Panc1 (cell line): ENCODE results near the gene RNF220. TPM values are rescaled to one million over a fixed set of nuclear protein-coding genes. Genes with fewer than 3 reads are reported as not detected.

Experiments used
- ATAC-seq: fragments of 200-7000 bp; cut with Tn5 transposase; 2 replicates; pipeline ENCODE4 v1.9.1; 2020; ENCODE audit warnings: mild to moderate bottlenecking, moderate library complexity
- BruUV-seq: library from RNA; stranded (reverse); fragments of 400-500 nt; replicated peaks from 2 replicates; lab custom pipeline; 2021; lab: Mats Ljungman, UMichigan
- CTCF ChIA-PET: fragments of 300-600 bp; sonication (Branson Sonifier 250); formaldehyde crosslinking; loops from one replicate; lab custom pipeline; 2022; ENCODE audit warnings: antibody characterized with exemption; lab: Charles Lee
- POLR2A ChIA-PET: fragments of 300-600 bp; sonication (Branson Sonifier 250); formaldehyde crosslinking; loops from one replicate; lab custom pipeline; 2022; ENCODE audit warnings: antibody characterized with exemption; lab: Charles Lee
- DNase-seq: peaks from one replicate; pipeline ENCODE4 v3.0.0-alpha.2; 2010; ENCODE audit warnings: low read depth, low spot score
- H3K27ac ChIP-seq: 2 replicates; pipeline ENCODE4 v1.5.1; 2011; ENCODE audit warnings: mild to moderate bottlenecking, low read length, inconsistent platforms
- H3K27me3 ChIP-seq: fragments of 200-500 bp; sonication (Bioruptor generic); 2 replicates; pipeline ENCODE4 v1.6.0; 2014; ENCODE audit warnings: low read length, inconsistent platforms; ENCODE audit not compliant: control insufficient read depth, insufficient read depth
- H3K36me3 ChIP-seq: fragments of 200-500 bp; sonication (Bioruptor generic); 2 replicates; pipeline ENCODE4 v1.5.1; 2014; ENCODE audit warnings: inconsistent platforms, mild to moderate bottlenecking, low read length, moderate library complexity; ENCODE audit not compliant: control insufficient read depth, insufficient read depth
- H3K4me1 ChIP-seq: 2 replicates; pipeline ENCODE4 v1.5.1; 2011; ENCODE audit warnings: inconsistent platforms, mild to moderate bottlenecking, low read length, moderate library complexity; ENCODE audit not compliant: control insufficient read depth, insufficient read depth
- H3K4me3 ChIP-seq, 2 experiments: 2 replicates each; pipeline ENCODE4 v1.5.1; 2011 to 2012; ENCODE audit warnings: low read depth in 2 of 2, low read length in 2 of 2, mild to moderate bottlenecking in 2 of 2, inconsistent platforms in 1 of 2, moderate library complexity in 1 of 2
- H3K9me3 ChIP-seq: fragments of 200-500 bp; sonication (Bioruptor generic); 2 replicates; pipeline ENCODE4 v1.5.1; 2014; ENCODE audit warnings: low read depth, mild to moderate bottlenecking, inconsistent platforms, low read length, moderate library complexity; ENCODE audit not compliant: control insufficient read depth, insufficient read depth
- CTCF ChIP-seq: fragments of 450-650 bp; IDR thresholded peaks from 2 replicates; pipeline ENCODE4 v1.5.1; 2017; ENCODE audit warnings: mild to moderate bottlenecking
- POLR2AphosphoS5 ChIP-seq: IDR thresholded peaks from 2 replicates; pipeline ENCODE4 v1.6.1; 2012; ENCODE audit warnings: mild to moderate bottlenecking, low read depth, low read length, moderate library complexity
- SIN3A ChIP-seq: IDR thresholded peaks from 2 replicates; pipeline ENCODE4 v1.6.1; 2012; ENCODE audit warnings: low read depth, mild to moderate bottlenecking, low read length, moderate library complexity, borderline replicate concordance; ENCODE audit not compliant: insufficient read depth
- TCF7L2 ChIP-seq: IDR thresholded peaks from 2 replicates; pipeline ENCODE4 v1.6.1; 2011; ENCODE audit warnings: mild to moderate bottlenecking, low read depth, low read length, inconsistent platforms
- in situ Hi-C: cut with HindIII; loops from 2 replicates; pipeline ENCODE4 v1.10.0; 2016; ENCODE audit warnings: low sequenced_read_pairs, low pct_unique_long_range_greater_than_20kb
- intact Hi-C: fragments of 100-400 bp; cut with micrococcal nuclease; formaldehyde crosslinking; loops from one replicate; pipeline ENCODE4 v1.10.0; 2022; ENCODE audit not compliant: unreplicated experiment
- total RNA-seq: library from RNA; stranded (reverse); gene quantifications from one replicate; pipeline ENCODE4 v1.2.1, GENCODE V29; 2021; ENCODE audit not compliant: unreplicated experiment
- TF ChIP-seq, protein P1 (sequence below), 2 experiments: IDR thresholded peaks; 2 replicates each; pipeline ENCODE4 v1.6.1; 2011 to 2012; ENCODE audit warnings: low read depth in 2 of 2, control low read depth in 1 of 2, low read length in 1 of 2, mild to moderate bottlenecking in 1 of 2, moderate library complexity in 1 of 2; ENCODE audit not compliant: insufficient read depth in 1 of 2

RNF220 gene
- total RNA-seq, 1 experiment from 2014 or later, result 64.9 TPM

GRCh38 chr1:44454704-44455103 is 49.6 kb downstream of the RNF220 start:
- DNase-seq, result no peak
- Histone ChIP-seq H3K36me3 (no peaks in the 10 kb centered on the region), H3K4me1 (no peaks in the 10 kb centered on the region), H3K27ac (no peak overlapping the region), H3K9me3 (peaks cover 8% of the 10 kb centered on the region; the same call in 1 of the 2 replicates), H3K27me3 (no peaks in the 10 kb centered on the region), H3K4me3 (no peak overlapping the region)
- ATAC-seq, result no peak
- intact Hi-C loops (no loop called here), in situ Hi-C loops (no loop called here)
- TF ChIP-seq SIN3A (no peak), POLR2AphosphoS5 (no peak), TCF7L2 (no peak), CTCF (no peak)
- TF ChIP-seq, protein P1, sequence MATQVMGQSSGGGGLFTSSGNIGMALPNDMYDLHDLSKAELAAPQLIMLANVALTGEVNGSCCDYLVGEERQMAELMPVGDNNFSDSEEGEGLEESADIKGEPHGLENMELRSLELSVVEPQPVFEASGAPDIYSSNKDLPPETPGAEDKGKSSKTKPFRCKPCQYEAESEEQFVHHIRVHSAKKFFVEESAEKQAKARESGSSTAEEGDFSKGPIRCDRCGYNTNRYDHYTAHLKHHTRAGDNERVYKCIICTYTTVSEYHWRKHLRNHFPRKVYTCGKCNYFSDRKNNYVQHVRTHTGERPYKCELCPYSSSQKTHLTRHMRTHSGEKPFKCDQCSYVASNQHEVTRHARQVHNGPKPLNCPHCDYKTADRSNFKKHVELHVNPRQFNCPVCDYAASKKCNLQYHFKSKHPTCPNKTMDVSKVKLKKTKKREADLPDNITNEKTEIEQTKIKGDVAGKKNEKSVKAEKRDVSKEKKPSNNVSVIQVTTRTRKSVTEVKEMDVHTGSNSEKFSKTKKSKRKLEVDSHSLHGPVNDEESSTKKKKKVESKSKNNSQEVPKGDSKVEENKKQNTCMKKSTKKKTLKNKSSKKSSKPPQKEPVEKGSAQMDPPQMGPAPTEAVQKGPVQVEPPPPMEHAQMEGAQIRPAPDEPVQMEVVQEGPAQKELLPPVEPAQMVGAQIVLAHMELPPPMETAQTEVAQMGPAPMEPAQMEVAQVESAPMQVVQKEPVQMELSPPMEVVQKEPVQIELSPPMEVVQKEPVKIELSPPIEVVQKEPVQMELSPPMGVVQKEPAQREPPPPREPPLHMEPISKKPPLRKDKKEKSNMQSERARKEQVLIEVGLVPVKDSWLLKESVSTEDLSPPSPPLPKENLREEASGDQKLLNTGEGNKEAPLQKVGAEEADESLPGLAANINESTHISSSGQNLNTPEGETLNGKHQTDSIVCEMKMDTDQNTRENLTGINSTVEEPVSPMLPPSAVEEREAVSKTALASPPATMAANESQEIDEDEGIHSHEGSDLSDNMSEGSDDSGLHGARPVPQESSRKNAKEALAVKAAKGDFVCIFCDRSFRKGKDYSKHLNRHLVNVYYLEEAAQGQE (IDR thresholded peaks at IDR 0.05; ENCODE audit: insufficient read depth in 1 of 2, low read depth in 2 of 2, low read length in 1 of 2), result no peak
- no TSS peak for BruUV-seq
- CTCF ChIA-PET, result no interaction called here
- POLR2A ChIA-PET, result no interaction called here

GRCh38 chr1:44460107-44460882 is 55.2 kb downstream of the RNF220 start:
- no TSS peak for BruUV-seq
- Histone ChIP-seq H3K4me1 (no peaks in the 10 kb centered on the region), H3K9me3 (no peaks in the 10 kb centered on the region), H3K36me3 (no peaks in the 10 kb centered on the region), H3K27ac (no peak overlapping the region), H3K27me3 (no peaks in the 10 kb centered on the region), H3K4me3 (no peak overlapping the region)
- intact Hi-C loops (no loop called here), in situ Hi-C loops (no loop called here)
- ChIA-PET POLR2A (no interaction called here), CTCF (no interaction called here)
- DNase-seq (no peak), ATAC-seq (no peak)
- TF ChIP-seq CTCF (no peak), POLR2AphosphoS5 (no peak), SIN3A (no peak), TCF7L2 (no peak)
- TF ChIP-seq, protein P1 (IDR thresholded peaks at IDR 0.05; ENCODE audit: insufficient read depth in 1 of 2, low read depth in 2 of 2, low read length in 1 of 2), result no peak
